HEK293 (cell line): ENCODE measurements around the gene STK11.

Experiments used
- CTCF ChIA-PET: fragments of 350-600 bp; formaldehyde crosslinking; extraction: SDS; loops from one replicate; lab custom pipeline; 2021; ENCODE audit warnings: antibody characterized with exemption; lab: Yijun Ruan, JAX
- POLR2A ChIA-PET: fragments of 300-600 bp; formaldehyde crosslinking; extraction: SDS; loops from one replicate; lab custom pipeline; 2020; ENCODE audit warnings: antibody characterized with exemption, inconsistent platforms; lab: Yijun Ruan, JAX
- H3K27ac ChIP-seq: fragments of 200-500 bp; sonication (Bioruptor generic); 2 replicates; pipeline ENCODE4 v1.5.1; 2014; ENCODE audit warnings: low read depth, low read length, control low read depth, inconsistent platforms; ENCODE audit errors: extremely low read depth
- H3K36me3 ChIP-seq, 2 experiments: fragments of 200-500 bp in 1 of 2; sonication (Bioruptor generic) in 1 of 2; 1 replicate in 1 of 2; 2 replicates in 1 of 2; pipeline ENCODE4 v1.5.1; 2014 to 2017; ENCODE audit warnings: inconsistent platforms in 2 of 2, low read length in 2 of 2; ENCODE audit not compliant: control insufficient read depth in 2 of 2, insufficient read depth in 1 of 2
- H3K4me1 ChIP-seq: fragments of 200-500 bp; sonication (Bioruptor generic); 2 replicates; pipeline ENCODE4 v1.5.1; 2014; ENCODE audit warnings: mild to moderate bottlenecking, low read length, inconsistent platforms; ENCODE audit not compliant: control insufficient read depth, insufficient read depth
- H3K4me3 ChIP-seq: 2 replicates; pipeline ENCODE4 v1.5.1; 2011; ENCODE audit warnings: low read depth, mild to moderate bottlenecking, control low read depth, low read length, moderate library complexity
- H3K9me3 ChIP-seq: fragments of 200-500 bp; sonication (Bioruptor generic); 2 replicates; pipeline ENCODE4 v1.5.1; 2014; ENCODE audit warnings: low read depth, low read length, inconsistent platforms; ENCODE audit not compliant: control insufficient read depth, insufficient read depth
- BCL11B ChIP-seq: fragments of 450-650 bp; formaldehyde crosslinking; IDR thresholded peaks from 2 replicates; pipeline ENCODE4 v1.5.1; 2016; ENCODE audit warnings: low read depth, missing biosample characterization, missing genetic modification characterization
- CTCF ChIP-seq: fragments of 450-650 bp; formaldehyde crosslinking; IDR thresholded peaks from 2 replicates; pipeline ENCODE4 v1.5.1; 2016; ENCODE audit warnings: missing biosample characterization, missing genetic modification characterization
- OVOL3 ChIP-seq: fragments of 450-650 bp; formaldehyde crosslinking; IDR thresholded peaks from 2 replicates; pipeline ENCODE4 v1.5.1; 2016; ENCODE audit warnings: missing biosample characterization, missing genetic modification characterization
- PRDM1 ChIP-seq: fragments of 450-650 bp; formaldehyde crosslinking; IDR thresholded peaks from 2 replicates; pipeline ENCODE4; 2016; ENCODE audit warnings: missing biosample characterization, missing genetic modification characterization
- WT1 ChIP-seq: fragments of 450-650 bp; formaldehyde crosslinking; IDR thresholded peaks from 2 replicates; pipeline ENCODE4 v1.5.1; 2016; ENCODE audit warnings: missing biosample characterization, missing genetic modification characterization
- ZBTB1 ChIP-seq: fragments of 450-650 bp; formaldehyde crosslinking; IDR thresholded peaks from 2 replicates; pipeline ENCODE4 v1.5.1; 2016; ENCODE audit warnings: missing biosample characterization, missing genetic modification characterization
- ZBTB44 ChIP-seq: fragments of 450-650 bp; IDR thresholded peaks from 2 replicates; pipeline ENCODE4 v1.5.1; 2018; ENCODE audit warnings: missing biosample characterization, mild to moderate bottlenecking, missing genetic modification characterization
- ZFP3 ChIP-seq: fragments of 450-650 bp; formaldehyde crosslinking; IDR thresholded peaks from 2 replicates; pipeline ENCODE4 v1.5.1; 2016; ENCODE audit warnings: low read depth, missing biosample characterization, missing genetic modification characterization
- ZNF10 ChIP-seq: fragments of 450-650 bp; formaldehyde crosslinking; IDR thresholded peaks from 2 replicates; pipeline ENCODE4 v1.5.1; 2017; ENCODE audit warnings: missing biosample characterization, missing genetic modification characterization
- ZNF112 ChIP-seq: fragments of 450-650 bp; formaldehyde crosslinking; IDR thresholded peaks from 2 replicates; pipeline ENCODE4 v1.5.0; 2017; ENCODE audit warnings: missing biosample characterization, missing genetic modification characterization
- ZNF140 ChIP-seq: fragments of 450-650 bp; formaldehyde crosslinking; IDR thresholded peaks from 2 replicates; pipeline ENCODE4 v1.5.1; 2016; ENCODE audit warnings: missing biosample characterization, missing genetic modification characterization
- ZNF146 ChIP-seq: fragments of 450-650 bp; formaldehyde crosslinking; IDR thresholded peaks from 2 replicates; pipeline ENCODE4 v1.5.1; 2016; ENCODE audit warnings: missing biosample characterization, missing genetic modification characterization
- ZNF155 ChIP-seq: fragments of 450-650 bp; formaldehyde crosslinking; IDR thresholded peaks from 2 replicates; pipeline ENCODE4 v1.5.1; 2016; ENCODE audit warnings: missing biosample characterization, missing genetic modification characterization
- ZNF174 ChIP-seq: fragments of 450-650 bp; formaldehyde crosslinking; IDR thresholded peaks from 2 replicates; pipeline ENCODE4 v1.5.0; 2017; ENCODE audit warnings: missing biosample characterization, mild to moderate bottlenecking, missing genetic modification characterization
- ZNF184 ChIP-seq: fragments of 450-650 bp; IDR thresholded peaks from 2 replicates; pipeline ENCODE4 v1.5.1; 2018; ENCODE audit warnings: missing biosample characterization, mild to moderate bottlenecking, missing genetic modification characterization
- ZNF239 ChIP-seq: fragments of 450-650 bp; formaldehyde crosslinking; IDR thresholded peaks from 2 replicates; pipeline ENCODE4 v1.5.1; 2016; ENCODE audit warnings: missing biosample characterization, missing genetic modification characterization
- ZNF600 ChIP-seq: fragments of 450-650 bp; formaldehyde crosslinking; IDR thresholded peaks from 2 replicates; pipeline ENCODE4 v1.5.1; 2016; ENCODE audit warnings: missing biosample characterization, missing genetic modification characterization
- ZNF629 ChIP-seq: fragments of 450-650 bp; formaldehyde crosslinking; IDR thresholded peaks from 2 replicates; pipeline ENCODE4 v1.5.1; 2017; ENCODE audit warnings: missing biosample characterization, missing genetic modification characterization
- ZNF664 ChIP-seq: fragments of 450-650 bp; formaldehyde crosslinking; IDR thresholded peaks from 2 replicates; pipeline ENCODE4 v1.5.1; 2016; ENCODE audit warnings: missing biosample characterization, missing genetic modification characterization
- ZNF704 ChIP-seq: fragments of 450-650 bp; formaldehyde crosslinking; IDR thresholded peaks from 2 replicates; pipeline ENCODE4 v1.5.1; 2016; ENCODE audit warnings: missing biosample characterization, missing genetic modification characterization
- ZNF76 ChIP-seq: fragments of 450-650 bp; formaldehyde crosslinking; IDR thresholded peaks from 2 replicates; pipeline ENCODE4; 2016; ENCODE audit warnings: low read depth, missing biosample characterization, missing genetic modification characterization, borderline replicate concordance

STK11 gene

GRCh38 chr19:1270854-1271527, 65.4 kb downstream of the STK11 start:
- POLR2A ChIA-PET, result no interaction called here
- Histone ChIP-seq H3K36me3 (peaks cover 4 to 54% of the 10 kb centered on the region in 2 experiments; a peak in 2 of 3 replicates), H3K27ac (peak overlapping the region; percentile 99), H3K4me1 (peaks cover 22% of the 10 kb centered on the region), H3K9me3 (no peaks in the 10 kb centered on the region), H3K4me3 (no peak overlapping the region)
- TF ChIP-seq ZNF10 (tag by site-specific recombination) (peak; percentile 70; the same call in 1 of the 2 replicates), PRDM1 (no peak), CTCF (tag by site-specific recombination) (no peak)
- CTCF ChIA-PET, result interaction anchor here (0.7 kb wide), 1 partner anchor 16 kb away, joined by 3 read pairs; no protein-coding TSS in a partner anchor

GRCh38 chr19:1271528-1272422, 66.2 kb downstream of the STK11 start:
- POLR2A ChIA-PET, result interaction anchor here (1.0 to 2.8 kb wide), 3 partner anchors 19 to 172 kb away, joined by 6 to 22 read pairs (median 7); no protein-coding TSS in a partner anchor
- Histone ChIP-seq H3K9me3 (no peaks in the 10 kb centered on the region), H3K4me3 (no peak overlapping the region), H3K36me3 (peaks cover 4 to 57% of the 10 kb centered on the region in 2 experiments; a peak in 2 of 3 replicates), H3K4me1 (peaks cover 23% of the 10 kb centered on the region), H3K27ac (peak overlapping the region; percentile 99)
- CTCF ChIA-PET, result interaction anchor here (0.7 to 2.8 kb wide), 2 partner anchors 16 to 28 kb away, joined by 3 to 23 read pairs; no protein-coding TSS in a partner anchor
- TF ChIP-seq ZNF600 (peak; percentile 58), ZNF155 (tag by site-specific recombination) (no peak), ZNF184 (tag by site-specific recombination) (no peak), ZNF239 (tag by site-specific recombination) (no peak), ZNF174 (tag by site-specific recombination) (no peak), BCL11B (tag by site-specific recombination) (peak; percentile 74), ZNF140 (no peak), WT1 (tag by site-specific recombination) (peak; percentile 18; the same call in 1 of the 2 replicates), ZFP3 (no peak)

- Histone ChIP-seq H3K4me3 (no peak overlapping the region), H3K36me3 (peaks cover 4 to 65% of the 10 kb centered on the region in 2 experiments; a peak in 2 of 3 replicates), H3K9me3 (no peaks in the 10 kb centered on the region), H3K4me1 (peaks cover 19% of the 10 kb centered on the region), H3K27ac (peak overlapping the region; percentile 99)
- TF ChIP-seq ZNF112 (tag by site-specific recombination), result no peak
- TF ChIP-seq ZNF664 (tag by site-specific recombination), result no peak
- TF ChIP-seq OVOL3 (tag by site-specific recombination), result no peak
- TF ChIP-seq ZNF704 (tag by site-specific recombination), result no peak
- no peak for TF ChIP-seq ZNF76 (tag by site-specific recombination)
- peak; percentile 45; the same call in 1 of the 2 replicates for TF ChIP-seq ZBTB44 (tag by site-specific recombination)
- TF ChIP-seq ZNF629 (tag by site-specific recombination), result 0 out of 2 replicates have a peak, but pooled peaks have one; percentile 14
- no peak for TF ChIP-seq ZBTB1 (tag by site-specific recombination)
- no peak for TF ChIP-seq ZNF146
- ChIA-PET CTCF (interaction anchor here (1.1 to 2.8 kb wide), 2 partner anchors 28 to 55 kb away, joined by 3 to 23 read pairs; no protein-coding TSS in a partner anchor), POLR2A (interaction anchor here (0.6 to 3.4 kb wide), 9 partner anchors 7 to 172 kb away, joined by 3 to 28 read pairs (median 6); no protein-coding TSS in a partner anchor)
These were observed 67.1 kb downstream of the STK11 start for GRCh38 chr19:1272423-1273262.
